Esophagus squamous epithelium (tissue), 4 donors: ENCODE data around the gene HOOK1.

Source experiments
- CTCF ChIP-seq, 6 experiments: fragments of 450-650 bp in 4 of 6; fragments of 200-600 bp in 2 of 6; sonication (generic) in 2 of 6; IDR thresholded peaks; one replicate each; pipeline ENCODE4 v1.5.1; 2016 to 2019; ENCODE audit warnings: antibody characterized with exemption in 6 of 6, mild to moderate bottlenecking in 4 of 6, moderate library complexity in 4 of 6
- POLR2A ChIP-seq, 4 donors: fragments of 450-650 bp; IDR thresholded peaks; one replicate each; pipeline ENCODE4 v1.6.1; 2017; ENCODE audit warnings: antibody characterized with exemption in 4 of 4, mild to moderate bottlenecking in 4 of 4, moderate library complexity in 3 of 4

GRCh38 chr1:59906931-59907330 lies 92.2 kb downstream of the HOOK1 start:
- TF ChIP-seq POLR2A (IDR thresholded peaks at IDR 0.05) (no peak), CTCF (IDR thresholded peaks at IDR 0.05) (no peak)
